GM12873 (cell line): Measurements from ENCODE around the gene NFYC.

Experiments
- TF ChIP-seq, protein P1 (sequence below): IDR thresholded peaks from 2 replicates; pipeline ENCODE4 v1.5.1; 2012; ENCODE audit warnings: low read depth, mild to moderate bottlenecking, moderate library complexity, low read length, control low read depth; ENCODE audit not compliant: insufficient read depth; ENCODE audit errors: missing control alignments

The NFYC gene

DNA sequence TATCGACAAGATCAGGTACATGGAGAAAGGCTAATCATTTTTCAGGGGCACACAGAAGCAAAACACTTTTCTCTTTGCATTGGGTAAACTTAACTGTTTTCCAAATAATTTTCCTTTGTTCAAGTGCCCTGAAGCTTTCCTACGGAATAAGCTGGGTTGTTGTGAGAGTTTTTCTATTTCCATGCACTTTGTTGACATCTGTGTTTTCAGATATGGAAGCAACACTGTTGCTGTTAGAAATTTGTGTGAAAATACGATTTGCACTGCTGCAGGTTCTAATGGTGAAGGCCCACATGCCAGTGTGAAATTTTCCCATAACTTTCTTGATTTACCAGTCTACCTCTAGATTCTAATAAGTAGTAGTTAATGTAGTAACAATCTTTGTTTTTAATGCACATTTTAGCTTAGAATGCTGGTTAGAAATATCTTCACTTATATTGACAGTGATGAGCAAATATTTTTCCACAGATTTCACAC lies 18.3 kb downstream of the NFYC start:
- TF ChIP-seq, protein P1, sequence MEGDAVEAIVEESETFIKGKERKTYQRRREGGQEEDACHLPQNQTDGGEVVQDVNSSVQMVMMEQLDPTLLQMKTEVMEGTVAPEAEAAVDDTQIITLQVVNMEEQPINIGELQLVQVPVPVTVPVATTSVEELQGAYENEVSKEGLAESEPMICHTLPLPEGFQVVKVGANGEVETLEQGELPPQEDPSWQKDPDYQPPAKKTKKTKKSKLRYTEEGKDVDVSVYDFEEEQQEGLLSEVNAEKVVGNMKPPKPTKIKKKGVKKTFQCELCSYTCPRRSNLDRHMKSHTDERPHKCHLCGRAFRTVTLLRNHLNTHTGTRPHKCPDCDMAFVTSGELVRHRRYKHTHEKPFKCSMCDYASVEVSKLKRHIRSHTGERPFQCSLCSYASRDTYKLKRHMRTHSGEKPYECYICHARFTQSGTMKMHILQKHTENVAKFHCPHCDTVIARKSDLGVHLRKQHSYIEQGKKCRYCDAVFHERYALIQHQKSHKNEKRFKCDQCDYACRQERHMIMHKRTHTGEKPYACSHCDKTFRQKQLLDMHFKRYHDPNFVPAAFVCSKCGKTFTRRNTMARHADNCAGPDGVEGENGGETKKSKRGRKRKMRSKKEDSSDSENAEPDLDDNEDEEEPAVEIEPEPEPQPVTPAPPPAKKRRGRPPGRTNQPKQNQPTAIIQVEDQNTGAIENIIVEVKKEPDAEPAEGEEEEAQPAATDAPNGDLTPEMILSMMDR = no peak

DNA sequence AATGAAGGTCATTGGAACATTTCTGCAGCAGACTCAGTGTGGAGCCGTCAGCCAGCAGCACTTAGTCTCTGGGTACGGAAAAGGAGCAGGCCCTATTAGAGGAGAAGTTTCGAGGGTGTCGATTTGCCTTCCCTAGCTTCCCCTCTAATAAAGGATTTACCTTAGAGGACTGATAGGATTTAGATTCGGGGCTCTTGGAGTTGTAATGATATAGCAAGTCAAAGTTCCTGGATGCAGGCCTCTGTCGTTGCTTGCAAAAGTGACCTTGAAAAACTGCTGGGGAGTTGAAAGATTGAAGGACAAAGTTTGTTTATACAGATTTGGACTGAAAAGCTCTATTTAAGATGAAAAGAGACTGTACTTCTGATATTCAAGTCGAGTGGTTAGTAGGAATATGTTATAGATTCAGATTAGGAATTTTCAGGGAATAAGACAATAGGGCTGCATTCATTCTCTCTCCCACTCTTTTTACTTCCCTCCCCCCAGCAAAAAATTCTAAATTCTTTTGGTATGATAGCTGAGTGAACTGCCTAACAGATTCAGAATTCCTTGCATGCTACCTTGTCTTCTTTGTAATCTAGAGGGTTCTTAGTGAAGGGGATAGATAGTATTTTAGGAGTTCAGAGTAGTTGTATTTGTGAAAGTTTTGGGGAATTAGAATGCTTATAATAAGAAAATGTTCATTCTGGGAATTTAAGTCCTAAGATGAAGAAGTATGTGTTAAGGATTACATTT lies 19.2 kb downstream of the NFYC start:
- TF ChIP-seq, protein P1 = no peak

GRCh38 chr1:40711465-40712404 lies 20.2 kb downstream of the NFYC start:
- TF ChIP-seq, protein P1 = no peak

DNA sequence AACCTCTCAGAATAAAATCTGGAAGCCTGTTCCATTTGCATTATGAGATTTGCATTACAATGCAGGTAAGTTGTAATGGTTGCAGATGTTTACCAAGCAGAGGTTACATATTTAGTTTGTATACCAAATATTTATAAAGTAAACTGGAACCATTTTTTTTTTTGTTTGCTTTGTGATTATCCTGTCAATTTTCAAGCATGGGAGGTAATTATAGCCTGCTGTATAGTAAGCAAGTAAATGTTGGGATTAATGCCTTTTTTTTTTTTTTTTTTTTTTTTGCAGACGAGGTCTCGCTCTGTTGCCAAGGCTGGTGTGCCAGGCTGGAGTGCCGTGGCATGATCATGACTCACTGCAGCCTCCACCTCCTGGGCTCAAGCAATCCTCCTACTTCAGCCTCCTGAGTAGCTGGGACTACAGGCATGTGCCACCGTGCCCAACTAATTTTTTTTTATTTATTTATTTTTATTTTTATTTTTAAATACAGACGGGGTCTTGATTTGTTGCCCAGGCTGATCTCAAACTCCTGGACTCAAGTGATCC lies 21.0 kb downstream of the NFYC start:
- TF ChIP-seq, protein P1 = no peak

DNA sequence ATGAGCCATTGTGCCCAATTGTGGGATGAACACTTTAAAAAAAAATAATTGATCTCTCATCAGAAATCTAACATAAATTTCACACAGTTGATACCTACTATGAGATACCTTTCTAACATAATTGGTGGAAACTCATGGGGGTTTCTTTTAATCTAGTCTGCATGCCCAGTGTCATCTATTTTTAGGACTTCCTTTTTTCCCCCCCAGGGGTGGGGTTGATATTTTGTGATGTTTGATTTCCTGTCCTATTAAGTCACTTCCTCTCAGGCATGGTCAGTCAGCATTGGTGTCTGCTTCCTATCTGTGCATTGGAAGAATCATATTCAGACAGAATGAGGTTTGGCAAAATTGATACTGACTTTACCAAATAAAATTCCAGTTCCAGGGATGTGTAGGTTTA lies 21.5 kb downstream of the NFYC start:
- TF ChIP-seq, protein P1 = no peak

GRCh38 chr1:40715491-40716059 lies 24.1 kb downstream of the NFYC start:
- TF ChIP-seq, protein P1 = no peak
